ENCODE data around the gene HSPA1B. TPM values are rescaled to one million over a fixed set of nuclear protein-coding genes. Genes with fewer than 3 reads are reported as not detected.
A peak's percentile ranks its signal among the peaks of the same experiment; 100 is the strongest.
"Not testable (repeated sequence)": the region's sequence is repeated elsewhere in the genome, so short reads cannot be mapped to it uniquely, and the experiment has no call there.

Gene HSPA1B
- total RNA-seq, 1 experiment from 2014 or later = 85.1 TPM

DNA sequence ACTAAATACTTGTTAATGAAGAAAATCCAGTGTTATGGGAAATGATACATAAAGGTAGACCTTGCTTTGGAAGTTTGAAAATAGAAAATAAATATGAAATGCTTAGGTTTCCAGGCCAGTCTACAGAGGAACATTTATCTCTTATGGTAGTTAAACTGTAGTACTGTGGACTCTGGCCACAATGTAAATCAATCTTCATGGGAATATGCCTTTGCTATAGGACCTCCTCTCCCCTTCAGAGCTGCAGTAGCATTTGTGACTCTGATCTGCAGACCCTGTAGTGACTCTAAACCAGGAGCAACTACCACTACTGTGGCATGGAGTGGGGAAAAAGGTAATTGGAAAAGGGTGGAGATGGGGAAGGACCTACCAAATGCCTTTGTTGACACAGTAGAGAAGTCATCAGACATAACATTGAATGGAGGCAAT lies 7.7 kb upstream of the HSPA1B start:
- Histone ChIP-seq H3K27me3 (ENCODE audit: insufficient read depth, low read length) (no peaks in the 10 kb centered on the region), H2AK5ac (ENCODE audit: insufficient read length, low read length) (no peak overlapping the region), H3K9me3 (ENCODE audit: control insufficient read depth, low read depth, low read length) (no peaks in the 10 kb centered on the region), H2BK120ac (ENCODE audit: low read depth, low read length, poor library complexity, severe bottlenecking) (no peak overlapping the region), H3K9ac (ENCODE audit: extremely low read depth, insufficient read length, low read length) (no peak overlapping the region), H2BK15ac (ENCODE audit: low read depth, low read length) (no peak overlapping the region), H3K14ac (ENCODE audit: insufficient read depth, low read length) (no peak overlapping the region), H4K5ac (ENCODE audit: insufficient read length, low read depth, low read length) (no peak overlapping the region), H2BK5ac (ENCODE audit: insufficient read length, low read length) (no peak overlapping the region), H3K4me2 (ENCODE audit: insufficient read depth, insufficient read length, low read length) (no peak overlapping the region), H3K27ac (ENCODE audit: insufficient read length, low read depth, low read length) (no peak overlapping the region), H3K79me2 (ENCODE audit: insufficient read depth, low read length) (no peaks in the 10 kb centered on the region), H2BK12ac (ENCODE audit: insufficient read length, low read depth, low read length) (no peak overlapping the region), H4K91ac (ENCODE audit: insufficient read length, low read depth, low read length) (no peak overlapping the region), H2BK20ac (ENCODE audit: low read depth, low read length, poor library complexity, severe bottlenecking) (no peak overlapping the region), H4K8ac (replicated peaks; ENCODE audit: insufficient read length, low read depth, low read length) (no peak overlapping the region), H3K79me1 (ENCODE audit: insufficient read depth, low read depth, low read length, poor library complexity, severe bottlenecking) (no peaks in the 10 kb centered on the region), H3K23ac (ENCODE audit: insufficient read length, low read depth, low read length) (no peak overlapping the region), H2AFZ (ENCODE audit: low read length) (no peak overlapping the region), H4K20me1 (ENCODE audit: control insufficient read depth, insufficient read depth, insufficient read length) (no peaks in the 10 kb centered on the region), H3T11ph (ENCODE audit: low read length) (no peak overlapping the region), H3K56ac (ENCODE audit: insufficient read length, low read depth, low read length) (no peak overlapping the region), H3K18ac (ENCODE audit: insufficient read length, low read depth, low read length) (no peak overlapping the region), H3K4ac (ENCODE audit: low read depth, low read length) (no peak overlapping the region), H3K4me1 (ENCODE audit: insufficient read depth, low read length) (peaks cover 3% of the 10 kb centered on the region; the same call in 1 of the 2 replicates), H3K23me2 (ENCODE audit: insufficient read length, low read depth, low read length, poor library complexity, severe bottlenecking) (peaks cover 15% of the 10 kb centered on the region)
- TF ChIP-seq, protein P1, sequence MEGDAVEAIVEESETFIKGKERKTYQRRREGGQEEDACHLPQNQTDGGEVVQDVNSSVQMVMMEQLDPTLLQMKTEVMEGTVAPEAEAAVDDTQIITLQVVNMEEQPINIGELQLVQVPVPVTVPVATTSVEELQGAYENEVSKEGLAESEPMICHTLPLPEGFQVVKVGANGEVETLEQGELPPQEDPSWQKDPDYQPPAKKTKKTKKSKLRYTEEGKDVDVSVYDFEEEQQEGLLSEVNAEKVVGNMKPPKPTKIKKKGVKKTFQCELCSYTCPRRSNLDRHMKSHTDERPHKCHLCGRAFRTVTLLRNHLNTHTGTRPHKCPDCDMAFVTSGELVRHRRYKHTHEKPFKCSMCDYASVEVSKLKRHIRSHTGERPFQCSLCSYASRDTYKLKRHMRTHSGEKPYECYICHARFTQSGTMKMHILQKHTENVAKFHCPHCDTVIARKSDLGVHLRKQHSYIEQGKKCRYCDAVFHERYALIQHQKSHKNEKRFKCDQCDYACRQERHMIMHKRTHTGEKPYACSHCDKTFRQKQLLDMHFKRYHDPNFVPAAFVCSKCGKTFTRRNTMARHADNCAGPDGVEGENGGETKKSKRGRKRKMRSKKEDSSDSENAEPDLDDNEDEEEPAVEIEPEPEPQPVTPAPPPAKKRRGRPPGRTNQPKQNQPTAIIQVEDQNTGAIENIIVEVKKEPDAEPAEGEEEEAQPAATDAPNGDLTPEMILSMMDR (conservative IDR thresholded peaks at IDR 0.05) = no peak
- Mint-ChIP-seq H3K36me3 (ENCODE audit: insufficient read depth in 1 of 3, low read depth in 3 of 3) (peaks cover 3 to 10% (median 6%) of the 10 kb centered on the region in 3 experiments; a peak in 5 of 7 replicates), H3K4me1 (peaks cover 40 to 42% of the 10 kb centered on the region in 2 experiments), H3K27ac (no peak overlapping the region; a peak in 1 of 7 replicates), H3K27me3 (ENCODE audit: low read depth) (peaks cover 5% of the 10 kb centered on the region), H3K9me3 (peaks cover 6 to 9% of the 10 kb centered on the region in 2 experiments), H3K4me3 (peak overlapping the region in 1 of 2 experiments; percentile 24; a peak in 1 of 5 replicates)
- DNase-seq = no peak

DNA sequence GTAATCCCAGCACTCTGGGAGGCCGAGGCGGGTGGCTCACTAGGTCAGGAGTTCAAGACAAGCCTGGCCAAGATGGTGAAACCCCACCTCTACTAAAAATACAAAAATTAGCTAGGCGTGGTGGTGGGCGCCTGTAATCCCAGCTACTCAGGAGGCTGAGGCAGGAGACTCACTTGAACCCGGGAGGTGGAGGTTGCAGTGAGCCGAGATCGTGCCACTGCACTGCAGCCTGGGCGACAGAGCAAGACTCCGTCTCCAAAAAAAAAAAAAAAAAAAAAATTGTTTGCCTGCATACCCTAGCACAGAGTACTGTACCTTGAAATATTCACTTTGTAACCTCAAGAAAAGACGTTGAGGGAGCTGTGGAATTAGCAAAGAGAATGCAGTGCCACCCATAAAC lies 7.1 kb upstream of the HSPA1B start:
- H3K4me1 Mint-ChIP-seq = peaks cover 44 to 47% of the 10 kb centered on the region in 2 experiments
- H3K79me2 ChIP-seq (ENCODE audit: insufficient read depth, low read length); H2BK5ac ChIP-seq (ENCODE audit: insufficient read length, low read length); H4K8ac ChIP-seq (replicated peaks; ENCODE audit: insufficient read length, low read depth, low read length); H4K20me1 ChIP-seq (ENCODE audit: control insufficient read depth, insufficient read depth, insufficient read length); H3K27me3 Mint-ChIP-seq (ENCODE audit: low read depth); H3K9ac ChIP-seq (ENCODE audit: extremely low read depth, insufficient read length, low read length); H2BK15ac ChIP-seq (ENCODE audit: low read depth, low read length); H2BK120ac ChIP-seq (ENCODE audit: low read depth, low read length, poor library complexity, severe bottlenecking); H3K23ac ChIP-seq (ENCODE audit: insufficient read length, low read depth, low read length); H3K27me3 ChIP-seq (ENCODE audit: insufficient read depth, low read length); H3K9me3 ChIP-seq (ENCODE audit: control insufficient read depth, low read depth, low read length); H3K36me3 Mint-ChIP-seq (ENCODE audit: insufficient read depth in 1 of 3, low read depth in 3 of 3); H3K56ac ChIP-seq (ENCODE audit: insufficient read length, low read depth, low read length); H2AFZ ChIP-seq (ENCODE audit: low read length); H3K4me2 ChIP-seq (ENCODE audit: insufficient read depth, insufficient read length, low read length); H2AK5ac ChIP-seq (ENCODE audit: insufficient read length, low read length); H2BK20ac ChIP-seq (ENCODE audit: low read depth, low read length, poor library complexity, severe bottlenecking); H3K27ac ChIP-seq (ENCODE audit: insufficient read length, low read depth, low read length); H3T11ph ChIP-seq (ENCODE audit: low read length); H3K4ac ChIP-seq (ENCODE audit: low read depth, low read length); H3K18ac ChIP-seq (ENCODE audit: insufficient read length, low read depth, low read length); DNase-seq; H3K9me3 Mint-ChIP-seq; H3K27ac Mint-ChIP-seq; H4K91ac ChIP-seq (ENCODE audit: insufficient read length, low read depth, low read length); H3K14ac ChIP-seq (ENCODE audit: insufficient read depth, low read length); H2BK12ac ChIP-seq (ENCODE audit: insufficient read length, low read depth, low read length); H3K79me1 ChIP-seq (ENCODE audit: insufficient read depth, low read depth, low read length, poor library complexity, severe bottlenecking); H4K5ac ChIP-seq (ENCODE audit: insufficient read length, low read depth, low read length); H3K4me1 ChIP-seq (ENCODE audit: insufficient read depth, low read length): not testable (repeated sequence)
- peak overlapping the region in 1 of 2 experiments; percentile 91; a peak in 1 of 5 replicates for H3K4me3 Mint-ChIP-seq
- no CpG with 5 or more reads among the region's 10 CpGs for WGBS (ENCODE audit: extremely low coverage, insufficient read length, low lambda C conversion rate)
- peaks cover 14% of the 10 kb centered on the region for H3K23me2 ChIP-seq (ENCODE audit: insufficient read length, low read depth, low read length, poor library complexity, severe bottlenecking)

Data from H9 (cell line).